Kidney epithelial cell (primary cell): ENCODE results near the gene CRB1. TPM values are rescaled to one million over a fixed set of nuclear protein-coding genes. Genes with fewer than 3 reads are reported as not detected.

Source experiments
- DNase-seq: peaks from one replicate; pipeline ENCODE4 v3.0.0-alpha.2; 2010; ENCODE audit warnings: low read depth
- H3K27me3 ChIP-seq: 2 replicates; pipeline ENCODE4 v1.6.0; 2011; ENCODE audit warnings: low read length; ENCODE audit not compliant: control insufficient read depth, insufficient read depth
- H3K36me3 ChIP-seq: 2 replicates; pipeline ENCODE4 v1.5.1; 2011; ENCODE audit warnings: low read length; ENCODE audit not compliant: control insufficient read depth, insufficient read depth
- H3K4me3 ChIP-seq: 2 replicates; pipeline ENCODE4 v1.5.1; 2011; ENCODE audit warnings: low read depth, mild to moderate bottlenecking, control low read depth, low read length
- total RNA-seq: library from RNA; depleted of rRNA; stranded (reverse); fragments of >200 nt; gene quantifications from 2 replicates; pipeline ENCODE4 v1.2.3, GENCODE V29; 2015
- TF ChIP-seq, protein P1 (sequence below): IDR thresholded peaks from 2 replicates; pipeline ENCODE4 v1.5.1; 2011; ENCODE audit warnings: mild to moderate bottlenecking, moderate library complexity, low read length, control low read depth, inconsistent platforms; ENCODE audit not compliant: insufficient read depth, poor library complexity, severe bottlenecking

Gene CRB1
- total RNA-seq, 1 donor from 2014 or later = 0.33 TPM

DNA sequence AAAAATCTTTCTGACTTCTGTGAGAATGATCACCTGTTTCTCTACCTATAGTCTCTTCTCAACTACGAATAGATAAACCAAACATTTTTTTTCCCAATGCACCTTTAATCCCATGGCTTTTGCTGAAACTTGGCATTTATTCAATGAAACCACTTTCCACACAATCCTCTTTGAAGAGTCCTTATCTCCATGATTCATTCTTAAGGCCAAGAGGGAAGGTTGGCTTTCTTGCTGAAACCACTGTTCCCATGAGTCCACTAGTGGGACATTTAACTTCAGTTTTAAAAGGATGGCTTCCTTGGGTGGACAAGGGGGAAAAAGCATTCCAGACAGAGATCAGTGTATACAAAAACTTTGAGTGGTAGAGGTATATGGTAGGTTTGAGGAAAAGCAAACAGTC is 73.6 kb downstream of the CRB1 start:
- Histone ChIP-seq H3K36me3 (no peaks in the 10 kb centered on the region), H3K27me3 (no peaks in the 10 kb centered on the region), H3K4me3 (no peak overlapping the region)
- TF ChIP-seq, protein P1, sequence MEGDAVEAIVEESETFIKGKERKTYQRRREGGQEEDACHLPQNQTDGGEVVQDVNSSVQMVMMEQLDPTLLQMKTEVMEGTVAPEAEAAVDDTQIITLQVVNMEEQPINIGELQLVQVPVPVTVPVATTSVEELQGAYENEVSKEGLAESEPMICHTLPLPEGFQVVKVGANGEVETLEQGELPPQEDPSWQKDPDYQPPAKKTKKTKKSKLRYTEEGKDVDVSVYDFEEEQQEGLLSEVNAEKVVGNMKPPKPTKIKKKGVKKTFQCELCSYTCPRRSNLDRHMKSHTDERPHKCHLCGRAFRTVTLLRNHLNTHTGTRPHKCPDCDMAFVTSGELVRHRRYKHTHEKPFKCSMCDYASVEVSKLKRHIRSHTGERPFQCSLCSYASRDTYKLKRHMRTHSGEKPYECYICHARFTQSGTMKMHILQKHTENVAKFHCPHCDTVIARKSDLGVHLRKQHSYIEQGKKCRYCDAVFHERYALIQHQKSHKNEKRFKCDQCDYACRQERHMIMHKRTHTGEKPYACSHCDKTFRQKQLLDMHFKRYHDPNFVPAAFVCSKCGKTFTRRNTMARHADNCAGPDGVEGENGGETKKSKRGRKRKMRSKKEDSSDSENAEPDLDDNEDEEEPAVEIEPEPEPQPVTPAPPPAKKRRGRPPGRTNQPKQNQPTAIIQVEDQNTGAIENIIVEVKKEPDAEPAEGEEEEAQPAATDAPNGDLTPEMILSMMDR = no peak
- DNase-seq = no peak

DNA sequence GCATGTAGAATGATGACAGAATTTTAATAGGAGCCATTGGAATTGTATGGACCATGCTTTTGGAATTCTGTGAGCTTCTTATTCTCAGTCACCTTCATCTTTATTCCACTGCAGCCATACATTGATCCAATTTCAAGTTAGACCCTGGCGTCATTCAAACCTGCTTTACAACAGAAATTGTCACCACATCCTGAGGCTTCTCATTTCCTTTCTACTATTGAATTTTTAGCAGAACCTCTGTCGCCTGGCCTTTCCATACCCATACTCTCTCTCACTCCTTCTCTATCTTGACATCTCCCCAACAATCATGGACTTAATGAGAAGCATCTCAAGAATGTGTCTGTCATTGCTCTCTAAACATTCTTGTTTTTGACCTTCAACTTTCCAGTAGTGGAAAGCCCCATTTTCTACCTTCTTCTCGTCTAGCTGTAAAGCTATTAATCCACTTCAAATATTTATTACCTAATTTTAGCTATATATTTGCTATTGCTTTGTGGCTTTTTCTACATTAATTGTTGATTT is 74.1 kb downstream of the CRB1 start:
- Histone ChIP-seq H3K4me3 (no peak overlapping the region), H3K36me3 (no peaks in the 10 kb centered on the region), H3K27me3 (no peaks in the 10 kb centered on the region)
- no peak for DNase-seq
- TF ChIP-seq, protein P1 = no peak

DNA sequence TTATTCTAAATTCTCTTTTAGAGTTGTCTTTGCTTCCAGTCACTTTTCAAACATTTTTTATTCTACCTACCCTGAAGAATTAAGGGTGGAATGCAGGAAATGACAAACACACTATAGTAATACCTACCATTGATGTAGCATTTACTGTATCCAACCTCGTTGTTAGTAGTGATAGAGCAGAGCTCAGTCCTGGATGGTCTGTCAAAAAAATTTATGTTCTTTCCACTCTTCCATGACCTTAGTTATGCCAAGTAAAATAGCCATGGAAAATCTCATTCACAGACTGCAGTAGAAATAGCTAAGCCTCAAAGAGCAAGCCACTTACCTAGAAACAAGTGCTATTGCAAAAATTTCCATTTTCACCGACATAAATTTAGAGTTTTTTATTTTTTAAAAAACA is 74.6 kb downstream of the CRB1 start:
- TF ChIP-seq, protein P1 = no peak
- no peak for DNase-seq
- Histone ChIP-seq H3K4me3 (no peak overlapping the region), H3K36me3 (no peaks in the 10 kb centered on the region), H3K27me3 (no peaks in the 10 kb centered on the region)

DNA sequence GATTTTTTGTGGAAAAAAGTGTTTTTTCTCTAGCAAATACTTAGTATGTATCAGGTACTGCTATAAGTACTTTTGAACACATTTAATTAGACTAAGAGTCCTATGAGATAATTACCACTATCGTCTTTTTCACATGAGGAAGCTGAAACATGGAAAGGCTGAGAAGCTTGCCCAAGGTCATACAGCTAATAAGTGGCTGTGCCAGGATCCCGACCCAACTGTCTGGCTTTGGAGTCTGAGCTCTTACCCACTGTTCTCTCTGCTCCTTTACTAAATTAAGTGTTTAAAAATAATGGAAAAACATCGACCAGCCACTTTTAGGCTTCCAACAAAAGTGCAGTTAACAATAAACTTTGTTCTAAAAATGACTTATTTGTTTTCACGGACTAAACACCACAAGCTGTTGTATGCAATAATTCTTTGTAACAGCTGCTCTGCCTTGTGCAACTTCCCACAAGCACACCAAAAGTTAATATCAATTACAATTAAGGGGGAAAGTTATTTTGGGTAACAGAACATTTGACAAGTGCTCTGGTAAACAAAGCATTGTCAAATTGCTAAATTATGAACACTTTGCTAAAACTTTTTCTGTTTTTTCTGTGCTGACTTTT is 75.7 kb downstream of the CRB1 start:
- no peak overlapping the region for H3K4me3 ChIP-seq
- DNase-seq = no peak

GRCh38 chr1:197351821-197352440 is 83.9 kb downstream of the CRB1 start:
- Histone ChIP-seq H3K36me3 (no peaks in the 10 kb centered on the region), H3K4me3 (no peak overlapping the region), H3K27me3 (no peaks in the 10 kb centered on the region)
- TF ChIP-seq, protein P1 = no peak
- DNase-seq = no peak

More for the DNA sequence above, 75.7 kb downstream of the CRB1 start:
- TF ChIP-seq, protein P1 = no peak
- Histone ChIP-seq H3K27me3 (no peaks in the 10 kb centered on the region), H3K36me3 (no peaks in the 10 kb centered on the region)
